Trophoblast cell (in vitro differentiated cells and primary cell): ENCODE results near the gene POMP.

Experiments
- DNase-seq, 2 donors: peaks; one replicate each; pipeline ENCODE4 v3.0.0-alpha.2; 2016
- H2AFZ ChIP-seq: 2 replicates; pipeline ENCODE4 v1.6.1; 2013; ENCODE audit warnings: low read length, moderate library complexity, mild to moderate bottlenecking; ENCODE audit not compliant: insufficient read depth, poor library complexity
- H2AK5ac ChIP-seq: 2 replicates; pipeline ENCODE4 v1.6.1; 2013; ENCODE audit warnings: mild to moderate bottlenecking, low read length
- H2BK120ac ChIP-seq: 2 replicates; pipeline ENCODE4 v1.6.1; 2013; ENCODE audit warnings: low read length, mild to moderate bottlenecking, moderate library complexity; ENCODE audit not compliant: insufficient read depth, poor library complexity
- H2BK12ac ChIP-seq: 2 replicates; pipeline ENCODE4 v1.6.1; 2013; ENCODE audit warnings: mild to moderate bottlenecking, low read length, moderate library complexity
- H2BK5ac ChIP-seq: 2 replicates; pipeline ENCODE4 v1.6.1; 2013; ENCODE audit warnings: low read length, low read depth, moderate library complexity, mild to moderate bottlenecking; ENCODE audit not compliant: poor library complexity
- H3K14ac ChIP-seq: 2 replicates; pipeline ENCODE4 v1.6.1; 2013; ENCODE audit warnings: mild to moderate bottlenecking, low read length
- H3K18ac ChIP-seq: 2 replicates; pipeline ENCODE4 v1.6.1; 2013; ENCODE audit warnings: mild to moderate bottlenecking, low read length
- H3K23ac ChIP-seq: 2 replicates; pipeline ENCODE4 v1.6.1; 2013; ENCODE audit warnings: low read length
- H3K27ac ChIP-seq: 2 replicates; pipeline ENCODE4 v1.5.1; 2013; ENCODE audit warnings: low read depth, mild to moderate bottlenecking, inconsistent platforms, low read length, moderate library complexity
- H3K27me3 ChIP-seq: 2 replicates; pipeline ENCODE4 v1.6.1; 2013; ENCODE audit warnings: inconsistent platforms, mild to moderate bottlenecking, low read length, moderate library complexity; ENCODE audit not compliant: insufficient read depth
- H3K36me3 ChIP-seq, 2 experiments: 1 replicate in 1 of 2; 2 replicates in 1 of 2; pipeline ENCODE4 v1.6.1; 2013; ENCODE audit warnings: low read length in 2 of 2, mild to moderate bottlenecking in 2 of 2, moderate library complexity in 1 of 2; ENCODE audit not compliant: insufficient read depth in 2 of 2, control insufficient read depth in 1 of 2
- H3K4ac ChIP-seq: 2 replicates; pipeline ENCODE4 v1.6.1; 2013; ENCODE audit warnings: low read depth, mild to moderate bottlenecking, low read length, moderate library complexity
- H3K4me1 ChIP-seq, 2 experiments: 1 replicate in 1 of 2; 2 replicates in 1 of 2; pipeline ENCODE4 v1.6.1; 2013; ENCODE audit warnings: low read length in 2 of 2, mild to moderate bottlenecking in 2 of 2, moderate library complexity in 1 of 2; ENCODE audit not compliant: insufficient read depth in 2 of 2, control insufficient read depth in 1 of 2
- H3K4me2 ChIP-seq: 2 replicates; pipeline ENCODE4 v1.6.1; 2013; ENCODE audit warnings: inconsistent platforms, mild to moderate bottlenecking, low read length, moderate library complexity
- H3K4me3 ChIP-seq: 2 replicates; pipeline ENCODE4 v1.5.1; 2013; ENCODE audit warnings: mild to moderate bottlenecking, low read depth, low read length, inconsistent platforms
- H3K79me1 ChIP-seq: one replicate; pipeline ENCODE4 v1.6.1; 2013; ENCODE audit warnings: low read length
- H3K79me2 ChIP-seq: 2 replicates; pipeline ENCODE4 v1.6.1; 2013; ENCODE audit warnings: low read length, mild to moderate bottlenecking; ENCODE audit not compliant: control insufficient read depth, insufficient read depth, poor library complexity
- H3K9ac ChIP-seq: 2 replicates; pipeline ENCODE4 v1.6.1; 2013; ENCODE audit warnings: mild to moderate bottlenecking, low read length
- H3K9me3 ChIP-seq: 2 replicates; pipeline ENCODE4 v1.6.1; 2013; ENCODE audit warnings: low read depth, mild to moderate bottlenecking, control low read depth, inconsistent platforms, low read length; ENCODE audit not compliant: insufficient read depth
- H4K12ac ChIP-seq: 2 replicates; pipeline ENCODE4 v1.6.1; 2013; ENCODE audit warnings: low read depth, mild to moderate bottlenecking, low read length, moderate library complexity
- H4K8ac ChIP-seq: 2 replicates; pipeline ENCODE4 v1.6.1; 2013; ENCODE audit warnings: low read depth, mild to moderate bottlenecking, low read length, moderate library complexity
- H4K91ac ChIP-seq: one replicate; pipeline ENCODE4 v1.6.1; 2013; ENCODE audit warnings: low read depth, mild to moderate bottlenecking, low read length, moderate library complexity
- WGBS: extraction: QIAGEN DNeasy Blood & Tissue Kit; methylation state at CpG from one replicate; pipeline ENCODE4 v1.1.7; 2013; ENCODE audit warnings: missing lambda C conversion rate; ENCODE audit not compliant: insufficient read length, insufficient coverage; ENCODE audit errors: extremely low coverage; 5-methylcytosine and 5-hydroxymethylcytosine counted together

POMP gene

DNA sequence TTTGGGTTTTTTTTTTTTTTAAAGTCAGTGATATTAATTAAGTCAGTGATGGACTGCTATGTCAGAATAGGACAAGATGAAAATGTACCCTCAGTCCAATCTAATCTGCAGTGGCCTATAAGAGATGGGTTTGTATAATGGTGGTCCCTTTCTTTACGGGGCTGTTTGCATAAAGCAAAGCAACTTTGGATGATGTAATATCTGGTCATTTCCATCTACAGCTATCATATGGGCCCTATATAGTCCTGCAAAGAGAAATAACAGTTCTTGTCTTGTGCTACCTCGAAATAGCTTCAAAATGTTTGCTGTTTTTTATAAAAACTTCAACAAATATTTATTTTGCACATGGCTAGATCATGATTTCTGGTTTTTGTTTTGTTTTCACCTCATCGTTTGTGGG is 20.2 kb upstream of the POMP start:
- H3K79me2 ChIP-seq, result no peaks in the 10 kb centered on the region
- H3K4me1 ChIP-seq, result no peaks in the 10 kb centered on the region
- H3K18ac ChIP-seq, result no peak overlapping the region
- H3K27ac ChIP-seq, result no peak overlapping the region
- no peaks in the 10 kb centered on the region for H3K79me1 ChIP-seq
- no CpG with 5 or more reads among the region's 3 CpGs for WGBS
- H2BK120ac ChIP-seq, result no peak overlapping the region
- no peak overlapping the region for H3K4ac ChIP-seq
- H3K9me3 ChIP-seq, result no peaks in the 10 kb centered on the region
- no peak overlapping the region for H2AFZ ChIP-seq
- H2BK5ac ChIP-seq, result no peak overlapping the region
- H3K4me3 ChIP-seq, result no peak overlapping the region
- no peak overlapping the region for H2AK5ac ChIP-seq
- H2BK12ac ChIP-seq, result no peak overlapping the region
- DNase-seq, result no peak
- H4K8ac ChIP-seq, result no peak overlapping the region
- no peak overlapping the region for H3K23ac ChIP-seq
- no peak overlapping the region for H4K12ac ChIP-seq
- H3K4me2 ChIP-seq, result no peak overlapping the region
- no peaks in the 10 kb centered on the region for H3K36me3 ChIP-seq
- H4K91ac ChIP-seq, result no peak overlapping the region
- no peak overlapping the region for H3K14ac ChIP-seq
- no peaks in the 10 kb centered on the region for H3K27me3 ChIP-seq
- no peak overlapping the region for H3K9ac ChIP-seq

DNA sequence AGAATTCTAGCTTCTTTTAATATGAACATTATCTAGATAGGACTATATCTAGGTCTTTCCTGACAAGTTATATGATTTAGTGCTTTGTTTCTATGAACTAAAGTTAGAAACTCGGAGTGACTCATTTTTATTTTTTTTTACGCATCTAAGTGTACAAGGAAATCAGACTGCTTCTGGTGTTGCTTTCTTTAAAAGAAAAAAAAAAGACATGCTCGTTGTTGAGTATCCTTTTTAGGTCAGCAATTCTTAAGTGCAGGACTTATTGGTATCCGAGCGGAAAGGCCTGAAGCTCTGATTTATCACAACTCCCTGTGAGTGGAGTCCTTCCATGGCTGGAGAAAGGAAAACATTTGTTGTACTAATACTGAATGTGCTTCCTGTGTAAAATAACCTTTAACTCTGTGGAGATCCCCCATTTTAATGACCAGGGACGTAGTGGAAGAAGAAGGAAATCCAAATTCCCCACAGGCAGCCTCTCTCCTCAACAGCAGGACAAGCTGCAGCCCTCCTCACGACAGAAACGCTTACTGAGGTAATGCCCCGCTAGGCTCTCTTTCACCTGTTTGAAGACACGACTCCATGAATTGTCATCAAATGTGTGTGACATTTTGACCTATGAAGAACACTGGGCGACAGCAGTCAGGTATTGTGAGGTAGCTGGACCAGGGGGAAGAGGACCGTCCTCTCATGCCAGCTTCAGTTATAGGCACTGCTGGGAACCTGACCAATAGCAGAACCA is 17.9 kb upstream of the POMP start:
- no peak overlapping the region for H3K14ac ChIP-seq
- no peak overlapping the region for H3K4me3 ChIP-seq
- no peak overlapping the region for H3K4ac ChIP-seq
- no peak overlapping the region for H2BK5ac ChIP-seq
- no peaks in the 10 kb centered on the region for H3K36me3 ChIP-seq
- no peak overlapping the region for H2BK120ac ChIP-seq
- no peak overlapping the region for H2AFZ ChIP-seq
- H4K8ac ChIP-seq, result no peak overlapping the region
- no peak overlapping the region for H3K23ac ChIP-seq
- H3K9me3 ChIP-seq, result no peaks in the 10 kb centered on the region
- H3K79me1 ChIP-seq, result no peaks in the 10 kb centered on the region
- H3K79me2 ChIP-seq, result no peaks in the 10 kb centered on the region
- no peak overlapping the region for H4K12ac ChIP-seq
- no peak overlapping the region for H2BK12ac ChIP-seq
- H3K27me3 ChIP-seq, result no peaks in the 10 kb centered on the region
- DNase-seq, result no peak
- H3K27ac ChIP-seq, result peak overlapping the region; percentile 1
- H3K4me1 ChIP-seq, result no peaks in the 10 kb centered on the region
- H2AK5ac ChIP-seq, result no peak overlapping the region
- H3K9ac ChIP-seq, result no peak overlapping the region
- no peak overlapping the region for H3K4me2 ChIP-seq
- H3K18ac ChIP-seq, result no peak overlapping the region
- H4K91ac ChIP-seq, result no peak overlapping the region
- WGBS, result no CpG with 5 or more reads among the region's 12 CpGs

DNA sequence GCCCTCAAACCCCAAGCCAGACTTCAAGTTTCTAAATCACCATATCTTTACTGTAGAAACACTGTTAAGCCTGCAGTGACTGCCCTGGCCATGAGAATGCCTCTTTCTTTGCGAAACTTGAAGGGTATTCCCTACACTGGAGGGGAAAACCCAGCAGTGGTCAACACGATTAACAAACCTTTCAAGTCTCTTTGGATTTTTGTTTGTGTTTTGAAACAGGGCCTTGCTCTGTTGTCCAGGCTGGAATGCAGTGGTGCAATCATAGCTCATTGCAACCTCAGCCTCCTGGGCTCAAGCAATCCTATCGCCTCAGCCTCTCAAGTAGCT is 17.4 kb upstream of the POMP start:
- peak overlapping the region; percentile 1 for H3K27ac ChIP-seq
- H2BK5ac ChIP-seq, result no peak overlapping the region
- H3K14ac ChIP-seq, result no peak overlapping the region
- no peaks in the 10 kb centered on the region for H3K9me3 ChIP-seq
- no peak overlapping the region for H3K23ac ChIP-seq
- WGBS, result no CpG with 5 or more reads among the region's 3 CpGs
- no peak overlapping the region for H3K4me2 ChIP-seq
- no peak overlapping the region for H2AFZ ChIP-seq
- H2AK5ac ChIP-seq, result no peak overlapping the region
- no peaks in the 10 kb centered on the region for H3K36me3 ChIP-seq
- no peaks in the 10 kb centered on the region for H3K79me2 ChIP-seq
- no peaks in the 10 kb centered on the region for H3K4me1 ChIP-seq
- no peak overlapping the region for H4K91ac ChIP-seq
- H3K18ac ChIP-seq, result no peak overlapping the region
- no peak overlapping the region for H3K9ac ChIP-seq
- no peak overlapping the region for H2BK120ac ChIP-seq
- H3K27me3 ChIP-seq, result no peaks in the 10 kb centered on the region
- DNase-seq, result peak; percentile 90 to 97
- no peak overlapping the region for H4K8ac ChIP-seq
- H3K4ac ChIP-seq, result no peak overlapping the region
- no peak overlapping the region for H4K12ac ChIP-seq
- no peak overlapping the region for H2BK12ac ChIP-seq
- H3K4me3 ChIP-seq, result no peak overlapping the region
- no peaks in the 10 kb centered on the region for H3K79me1 ChIP-seq

DNA sequence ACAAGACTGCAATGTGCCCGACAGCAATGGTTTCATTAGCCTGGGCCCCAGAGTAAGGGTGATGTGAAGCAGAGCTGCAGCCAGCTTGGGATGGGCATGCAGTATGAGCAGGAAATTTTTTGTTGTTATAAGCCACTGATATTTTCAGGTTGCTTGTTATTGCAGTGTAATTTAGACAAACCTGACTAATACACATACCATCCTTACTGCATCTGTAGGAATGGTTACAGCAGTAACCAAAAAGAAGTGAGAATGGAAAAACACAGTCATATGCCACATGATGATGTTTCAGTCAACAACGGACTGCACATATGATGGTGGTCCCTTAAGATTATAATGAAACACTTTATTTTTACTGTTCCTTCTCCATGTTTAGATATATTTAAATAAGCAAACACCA is 8.6 kb upstream of the POMP start:
- H4K12ac ChIP-seq, result no peak overlapping the region
- H3K18ac ChIP-seq, result no peak overlapping the region
- H3K27me3 ChIP-seq, result no peaks in the 10 kb centered on the region
- no peak overlapping the region for H3K4me3 ChIP-seq
- no peak overlapping the region for H3K14ac ChIP-seq
- H3K23ac ChIP-seq, result no peak overlapping the region
- H4K91ac ChIP-seq, result no peak overlapping the region
- H3K36me3 ChIP-seq, result no peaks in the 10 kb centered on the region
- H3K4ac ChIP-seq, result no peak overlapping the region
- no CpG with 5 or more reads among the region's 2 CpGs for WGBS
- no peak overlapping the region for H3K27ac ChIP-seq
- H2AFZ ChIP-seq, result no peak overlapping the region
- no peak overlapping the region for H3K9ac ChIP-seq
- H3K79me2 ChIP-seq, result no peaks in the 10 kb centered on the region
- no peak overlapping the region for H2BK5ac ChIP-seq
- H3K79me1 ChIP-seq, result no peaks in the 10 kb centered on the region
- H2BK12ac ChIP-seq, result no peak overlapping the region
- no peaks in the 10 kb centered on the region for H3K4me1 ChIP-seq
- no peak overlapping the region for H4K8ac ChIP-seq
- no peak overlapping the region for H3K4me2 ChIP-seq
- H3K9me3 ChIP-seq, result no peaks in the 10 kb centered on the region
- DNase-seq, result peak in 1 of 2 donors; percentile 67
- H2AK5ac ChIP-seq, result no peak overlapping the region
- no peak overlapping the region for H2BK120ac ChIP-seq
